GM12864 (cell line): Measurements from ENCODE around the gene DKK2.

Experiments used
- DNase-seq: peaks from one replicate; pipeline ENCODE4 v3.0.0-alpha.2; 2011; ENCODE audit warnings: low read depth
- H3K4me3 ChIP-seq: 2 replicates; pipeline ENCODE4 v1.5.1; 2011; ENCODE audit warnings: mild to moderate bottlenecking, low read depth, low read length, control low read depth
- TF ChIP-seq, protein P1 (sequence below): IDR thresholded peaks from 2 replicates; pipeline ENCODE4 v1.5.1; 2011; ENCODE audit warnings: low read depth, mild to moderate bottlenecking, moderate library complexity, low read length, control low read depth, inconsistent platforms; ENCODE audit errors: missing control alignments

The DKK2 gene

GRCh38 chr4:107017443-107018343 lies 18.4 kb downstream of the DKK2 start:
- DNase-seq: no peak
- H3K4me3 ChIP-seq: no peak overlapping the region
- TF ChIP-seq, protein P1, sequence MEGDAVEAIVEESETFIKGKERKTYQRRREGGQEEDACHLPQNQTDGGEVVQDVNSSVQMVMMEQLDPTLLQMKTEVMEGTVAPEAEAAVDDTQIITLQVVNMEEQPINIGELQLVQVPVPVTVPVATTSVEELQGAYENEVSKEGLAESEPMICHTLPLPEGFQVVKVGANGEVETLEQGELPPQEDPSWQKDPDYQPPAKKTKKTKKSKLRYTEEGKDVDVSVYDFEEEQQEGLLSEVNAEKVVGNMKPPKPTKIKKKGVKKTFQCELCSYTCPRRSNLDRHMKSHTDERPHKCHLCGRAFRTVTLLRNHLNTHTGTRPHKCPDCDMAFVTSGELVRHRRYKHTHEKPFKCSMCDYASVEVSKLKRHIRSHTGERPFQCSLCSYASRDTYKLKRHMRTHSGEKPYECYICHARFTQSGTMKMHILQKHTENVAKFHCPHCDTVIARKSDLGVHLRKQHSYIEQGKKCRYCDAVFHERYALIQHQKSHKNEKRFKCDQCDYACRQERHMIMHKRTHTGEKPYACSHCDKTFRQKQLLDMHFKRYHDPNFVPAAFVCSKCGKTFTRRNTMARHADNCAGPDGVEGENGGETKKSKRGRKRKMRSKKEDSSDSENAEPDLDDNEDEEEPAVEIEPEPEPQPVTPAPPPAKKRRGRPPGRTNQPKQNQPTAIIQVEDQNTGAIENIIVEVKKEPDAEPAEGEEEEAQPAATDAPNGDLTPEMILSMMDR: no peak

DNA sequence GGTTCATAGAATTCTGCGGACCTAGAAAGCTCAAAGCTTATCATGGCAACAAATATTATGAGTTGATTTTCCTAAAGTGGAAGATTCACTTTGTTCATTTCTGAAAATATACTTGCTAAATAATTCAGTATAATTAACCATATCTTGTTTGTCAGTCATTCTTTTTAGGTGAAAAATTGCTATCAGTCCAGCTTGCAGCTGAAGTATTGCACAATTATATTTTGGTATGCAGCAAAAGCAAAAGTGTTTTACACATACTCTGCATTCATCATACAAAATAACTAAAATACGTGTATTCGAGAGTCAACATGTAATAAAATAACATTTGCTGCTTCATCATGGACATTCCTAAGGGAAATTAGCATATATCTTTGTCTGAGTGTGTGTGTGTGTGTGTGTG lies 24.8 kb downstream of the DKK2 start:
- TF ChIP-seq, protein P1: no peak
- no peak overlapping the region for H3K4me3 ChIP-seq
- no peak for DNase-seq

DNA sequence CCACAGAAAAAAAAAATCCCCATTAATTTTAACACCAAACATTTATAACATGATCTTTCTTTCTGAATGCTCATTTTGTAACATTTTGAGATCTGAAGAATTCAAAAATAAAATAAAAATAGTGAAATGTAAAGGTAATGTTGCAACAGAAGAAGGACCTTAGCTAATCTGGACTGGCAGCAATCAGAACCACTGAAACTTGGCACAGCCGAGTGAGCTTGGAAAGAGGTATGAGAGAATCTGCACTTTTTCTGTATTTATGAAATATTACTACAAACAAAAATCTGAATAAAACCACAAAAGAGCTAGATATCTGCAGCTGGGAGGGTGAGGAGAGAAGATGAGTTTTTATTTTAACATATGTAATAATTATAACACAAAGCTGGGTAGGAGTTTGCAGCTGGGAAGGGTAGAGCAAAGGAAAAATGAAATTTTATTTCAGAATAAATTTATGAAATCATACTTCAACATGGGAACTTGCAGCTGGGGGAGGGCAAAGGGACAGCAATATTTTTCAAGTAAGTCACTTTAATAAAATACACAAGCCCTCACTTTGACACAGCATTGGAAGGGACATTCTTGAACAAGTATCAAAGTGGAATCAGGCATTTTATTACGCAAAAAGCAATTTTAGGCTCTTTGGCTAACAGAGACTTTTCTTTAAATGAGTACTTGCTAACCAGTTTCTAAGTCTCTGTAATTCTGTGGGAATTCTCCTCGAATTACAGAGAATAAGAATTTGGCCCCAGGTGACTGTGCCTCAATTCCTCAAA lies 26.7 kb downstream of the DKK2 start:
- no peak for DNase-seq
- TF ChIP-seq, protein P1: no peak
- H3K4me3 ChIP-seq: no peak overlapping the region

GRCh38 chr4:107008115-107008514 lies 28.0 kb downstream of the DKK2 start:
- TF ChIP-seq, protein P1: no peak
- no peak overlapping the region for H3K4me3 ChIP-seq
- DNase-seq: no peak

DNA sequence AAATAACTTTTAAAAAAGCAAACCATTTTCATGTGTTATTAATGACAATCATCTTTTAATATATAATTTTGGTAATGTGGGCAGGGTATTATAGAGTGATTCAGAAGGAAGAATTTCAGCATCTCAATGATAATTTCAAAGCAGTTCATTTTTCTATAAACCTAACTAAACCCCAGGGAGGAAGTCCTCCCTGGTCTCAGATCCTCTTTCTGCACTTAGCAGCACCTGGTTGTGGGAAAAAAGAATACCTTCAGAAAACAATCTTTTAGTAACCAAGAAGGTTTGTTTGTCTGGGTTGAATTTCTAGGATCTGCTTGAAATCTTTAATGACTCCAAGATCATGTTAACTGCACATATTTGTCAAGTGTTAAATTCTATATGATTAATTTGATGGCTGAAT lies 29.9 kb downstream of the DKK2 start:
- H3K4me3 ChIP-seq: no peak overlapping the region
- DNase-seq: no peak
- TF ChIP-seq, protein P1: no peak

DNA sequence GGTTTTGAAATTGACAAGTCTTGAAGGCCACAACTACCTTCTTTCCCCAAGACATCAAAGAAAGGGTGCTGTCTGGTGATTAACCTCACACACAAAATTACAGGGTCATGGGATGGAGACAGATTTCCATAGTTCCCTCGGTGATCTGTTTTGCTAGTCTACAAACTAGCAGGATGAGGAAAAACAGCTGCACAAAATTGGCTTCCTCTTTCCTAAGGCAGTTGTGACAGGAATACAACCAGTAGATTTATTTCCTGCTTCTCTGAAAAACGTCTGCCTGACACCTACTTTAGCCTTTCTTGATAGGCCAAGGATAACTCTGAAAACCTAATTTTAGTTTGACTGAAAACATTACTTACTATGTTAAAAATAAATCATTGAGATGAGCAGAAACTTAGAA lies 39.6 kb downstream of the DKK2 start:
- H3K4me3 ChIP-seq: no peak overlapping the region
- TF ChIP-seq, protein P1: no peak
- DNase-seq: no peak

DNA sequence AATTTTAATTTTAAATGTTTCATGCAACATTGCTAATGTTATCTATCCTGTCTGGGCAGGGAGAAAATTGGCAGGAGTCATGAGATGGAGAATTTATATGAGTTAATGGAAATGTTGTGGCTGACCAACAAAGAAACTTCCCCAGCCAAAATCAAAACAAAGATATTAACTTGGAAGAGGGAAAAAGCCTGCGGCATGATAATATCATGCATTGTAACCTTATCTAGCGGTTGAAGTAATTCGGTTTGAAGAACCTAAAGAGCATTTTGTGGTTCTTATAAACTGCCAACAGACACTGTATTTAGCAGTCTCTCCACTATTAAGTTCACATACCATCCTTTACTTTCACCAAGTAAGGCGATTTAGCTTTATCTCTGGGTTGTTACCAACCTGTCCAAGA lies 42.3 kb downstream of the DKK2 start:
- TF ChIP-seq, protein P1: no peak
- H3K4me3 ChIP-seq: no peak overlapping the region
- DNase-seq: no peak
